HG03039 (cell line): ENCODE data around the gene MLH1.
A peak's percentile ranks its signal among the peaks of the same experiment; 100 is the strongest.
"Not testable (repeated sequence)": the region's sequence is repeated elsewhere in the genome, so short reads cannot be mapped to it uniquely, and the experiment has no call there.

Experiments
- ATAC-seq: cut with Tn5 transposase; IDR thresholded peaks from one replicate; pipeline ENCODE4 v1.9.1; 2021; ENCODE audit warnings: mild to moderate bottlenecking, moderate library complexity; ENCODE audit not compliant: unreplicated experiment

Gene MLH1

GRCh38 chr3:36993326-36994283 lies at the start of gene MLH1:
Gene MLH1 (plus strand): TSS chr3:36993518. CDS start chr3:36993548, 30 bp downstream.
- ATAC-seq = peak; percentile 91

GRCh38 chr3:36943601-36944000 lies 49.7 kb upstream of the MLH1 start:
- no peak for ATAC-seq

- ATAC-seq = peak; percentile 37
These were observed 49.2 kb upstream of the MLH1 start for GRCh38 chr3:36944012-36944640.

GRCh38 chr3:36944641-36945270 lies 48.6 kb upstream of the MLH1 start, which contains the start of gene TRANK1:
Gene TRANK1 (minus strand): TSS chr3:36945054. CDS start chr3:36944809, 245 bp downstream.
- peak; percentile 60 for ATAC-seq

- no peak for ATAC-seq
These were observed 47.9 kb upstream of the MLH1 start for GRCh38 chr3:36945333-36945980.

GRCh38 chr3:36947814-36948213 lies 45.5 kb upstream of the MLH1 start:
- not testable (repeated sequence) for ATAC-seq

- no peak for ATAC-seq
These were observed 38.7 kb upstream of the MLH1 start for GRCh38 chr3:36954452-36955134.

GRCh38 chr3:36956155-36956554 lies 37.2 kb upstream of the MLH1 start:
- no peak for ATAC-seq

GRCh38 chr3:36957063-36957462 lies 36.3 kb upstream of the MLH1 start:
- no peak for ATAC-seq

- ATAC-seq = no peak
These were observed 35.2 kb upstream of the MLH1 start for GRCh38 chr3:36957862-36958686.

- ATAC-seq = no peak
These were observed 33.5 kb upstream of the MLH1 start for GRCh38 chr3:36959821-36960220.

- no peak for ATAC-seq
These were observed 32.8 kb upstream of the MLH1 start for GRCh38 chr3:36960502-36960901.

- not testable (repeated sequence) for ATAC-seq
These were observed 30.3 kb upstream of the MLH1 start for GRCh38 chr3:36963008-36963407.

GRCh38 chr3:36964331-36964730 lies 29.0 kb upstream of the MLH1 start:
- no peak for ATAC-seq

- ATAC-seq = no peak
These were observed 28.5 kb upstream of the MLH1 start for GRCh38 chr3:36964817-36965216.

- no peak for ATAC-seq
These were observed 27.9 kb upstream of the MLH1 start for GRCh38 chr3:36965440-36965839.

GRCh38 chr3:36969085-36969484 lies 24.2 kb upstream of the MLH1 start:
- no peak for ATAC-seq

- ATAC-seq = peak; percentile 95
These were observed 23.5 kb upstream of the MLH1 start for GRCh38 chr3:36969540-36970432.

- no peak for ATAC-seq
These were observed 21.2 kb upstream of the MLH1 start for GRCh38 chr3:36972163-36972562.
